Superior temporal gyrus (tissue), 1 donor: ENCODE results near the gene L1CAM.

Source experiments
- DNase-seq: peaks from one replicate; pipeline ENCODE4 v3.0.0-alpha.2; 2016; ENCODE audit errors: extremely low spot score

L1CAM gene

DNA sequence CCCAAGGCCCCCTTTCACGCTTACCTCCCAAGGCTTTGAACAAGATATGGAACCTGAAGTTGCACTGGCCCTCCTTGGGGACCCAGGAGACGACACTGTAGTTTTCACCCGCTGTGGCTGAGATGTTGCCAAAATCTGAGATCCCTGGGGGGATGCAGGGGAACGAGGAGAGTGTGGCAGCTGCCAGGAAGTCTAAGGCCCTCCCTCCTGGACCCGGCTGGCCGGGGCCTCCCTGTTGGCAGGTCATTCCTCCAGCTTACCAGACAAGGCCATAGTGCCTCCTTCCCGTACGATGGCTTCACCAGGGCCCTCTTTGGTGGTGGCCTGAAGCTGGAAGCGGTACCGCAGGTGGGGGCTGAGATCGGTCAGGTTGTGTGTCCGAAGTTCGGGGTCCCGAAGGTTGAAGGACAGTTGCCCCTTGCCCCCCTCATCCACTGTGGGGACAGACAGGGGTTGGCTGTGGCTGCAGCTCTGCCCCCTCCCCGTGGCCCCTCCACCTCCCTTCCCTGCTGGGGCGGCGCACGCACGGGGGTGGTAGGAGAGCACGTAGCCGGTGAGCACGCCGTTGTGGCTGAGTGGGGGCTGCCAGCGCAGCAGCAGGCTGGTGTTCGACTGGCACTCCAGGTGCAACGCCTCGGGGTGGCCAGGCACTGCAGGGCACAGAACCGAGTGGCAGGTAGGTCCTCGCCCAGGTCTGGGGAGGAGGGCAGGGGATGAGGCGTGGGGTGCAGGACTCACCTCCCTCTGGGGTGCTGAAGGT, 21.2 kb downstream of the L1CAM start:
- DNase-seq = no peak

DNA sequence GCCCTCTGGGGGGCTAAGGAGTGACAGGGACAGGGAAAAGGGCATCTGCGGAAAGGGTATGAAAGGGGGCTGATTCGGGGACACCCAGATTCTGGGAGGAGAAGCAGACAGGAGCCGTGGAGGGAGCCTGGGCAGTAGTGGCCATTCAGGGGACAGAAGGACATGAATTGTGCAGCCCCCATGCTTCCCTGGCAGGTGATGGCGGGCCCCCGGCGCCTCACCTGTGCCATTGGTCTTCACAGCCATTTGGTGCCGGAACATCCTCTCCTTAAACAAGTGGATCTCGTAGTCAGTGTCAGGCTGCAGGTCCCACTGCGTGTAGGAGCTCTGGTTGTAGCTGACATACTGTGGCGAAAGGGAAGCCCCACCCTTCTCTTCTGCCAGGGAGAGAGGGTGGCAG, 21.9 kb downstream of the L1CAM start:
- DNase-seq = no peak

DNA sequence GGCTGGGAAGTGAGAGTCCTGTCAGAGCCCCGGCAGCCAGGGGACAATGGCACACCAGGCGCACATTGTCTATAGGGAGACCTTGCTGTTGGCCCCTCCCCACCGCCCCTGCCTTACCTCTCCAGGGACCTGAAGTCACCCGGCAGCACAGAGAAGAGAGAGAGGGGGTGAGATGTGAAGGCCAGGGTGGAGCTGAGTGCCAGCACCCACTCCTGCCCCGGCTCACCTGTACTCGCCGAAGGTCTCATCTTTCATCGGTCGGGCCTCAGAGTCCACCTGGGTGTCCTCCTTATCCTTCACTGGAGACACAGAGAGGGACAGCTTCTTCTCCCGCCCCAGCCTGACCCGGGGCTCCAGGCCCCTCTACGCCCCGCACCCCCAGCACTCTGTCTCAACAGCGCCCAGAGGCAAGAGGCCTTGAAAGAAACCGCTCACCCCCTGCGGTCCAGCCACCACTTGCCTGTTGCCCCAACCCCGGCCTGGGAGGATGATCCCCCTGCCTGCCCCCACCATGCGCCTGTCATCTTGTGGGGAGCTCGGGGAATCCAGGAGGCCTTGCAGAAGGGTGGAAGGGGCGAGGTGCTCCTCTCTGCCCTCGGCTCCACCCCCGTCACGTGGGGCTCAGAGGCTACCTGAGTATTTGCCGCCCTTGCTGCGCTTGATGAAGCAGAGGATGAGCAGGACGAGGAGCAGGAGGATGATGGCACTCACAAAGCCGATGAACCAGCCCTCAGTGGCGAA, 22.6 kb downstream of the L1CAM start:
- DNase-seq = no peak

DNA sequence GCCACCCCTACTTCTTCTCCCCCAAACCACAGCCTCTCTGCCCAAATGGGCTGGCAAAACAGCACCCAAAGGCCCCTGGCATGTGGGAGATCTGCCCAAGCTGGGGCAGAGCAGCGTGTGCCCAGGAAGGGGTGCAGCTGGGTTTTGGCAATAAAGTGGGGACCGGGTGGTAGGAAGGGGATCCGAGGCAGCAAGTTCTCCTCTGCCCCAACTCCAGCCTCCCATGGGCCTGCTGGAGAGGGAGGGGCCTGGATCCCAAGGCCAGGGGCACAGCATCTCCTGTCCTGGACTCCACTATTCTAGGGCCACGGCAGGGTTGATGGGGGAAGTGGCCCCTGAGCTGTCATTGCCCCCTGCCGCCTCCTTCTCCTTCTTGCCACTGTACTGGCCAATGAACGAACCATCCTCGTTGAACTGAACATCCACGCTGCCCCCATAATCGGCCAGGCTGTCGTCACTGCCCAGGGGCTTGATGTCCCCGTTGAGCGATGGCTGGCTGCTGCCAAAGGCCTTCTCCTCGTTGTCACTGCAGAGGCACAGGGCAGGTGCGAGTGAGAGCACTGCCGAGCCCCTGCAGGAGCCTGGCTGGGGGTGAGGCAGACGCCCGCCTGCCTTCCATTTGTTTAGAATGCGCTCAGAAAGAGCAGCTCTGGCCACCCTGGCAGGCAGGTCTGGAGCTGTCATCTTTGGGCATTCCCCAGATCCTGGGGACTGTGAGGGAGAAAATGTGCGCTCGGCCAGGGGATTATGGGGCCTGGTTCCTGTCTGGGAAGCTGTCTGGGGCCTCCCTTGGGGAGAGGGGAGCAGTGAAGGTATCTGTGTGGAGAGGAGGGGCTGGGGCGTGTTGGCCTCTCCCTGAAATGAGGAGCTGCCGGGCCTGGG, 23.4 kb downstream of the L1CAM start:
- no peak for DNase-seq

DNA sequence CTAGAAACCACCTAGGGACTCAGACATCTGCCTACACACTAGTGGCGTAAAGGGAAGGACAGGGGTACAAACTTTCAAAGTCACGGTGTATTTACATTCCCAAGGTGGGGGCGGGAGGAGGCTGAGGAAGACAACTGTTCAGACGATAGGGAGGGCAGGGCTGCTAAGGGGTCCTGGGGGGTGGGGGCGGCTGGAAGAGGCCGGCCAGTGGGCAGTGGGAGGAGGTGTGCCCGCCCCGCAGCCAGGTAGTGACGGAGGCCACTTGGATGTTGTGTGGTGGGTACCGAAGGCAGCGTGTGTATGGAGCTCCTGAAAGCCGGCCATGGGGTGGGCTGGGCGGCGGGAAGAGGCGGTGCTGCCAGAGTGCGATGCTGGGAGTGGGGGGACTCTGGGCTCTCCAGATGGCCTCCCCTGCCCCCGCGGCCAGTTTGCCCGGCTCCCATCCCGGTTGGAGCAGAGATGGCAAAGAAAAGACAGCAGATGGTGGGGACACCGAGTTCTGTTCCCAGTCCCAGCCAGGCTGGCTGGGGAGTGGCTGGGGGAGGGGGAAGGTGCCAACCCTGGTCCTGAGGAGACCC, 24.2 kb downstream of the L1CAM start:
- no peak for DNase-seq

DNA sequence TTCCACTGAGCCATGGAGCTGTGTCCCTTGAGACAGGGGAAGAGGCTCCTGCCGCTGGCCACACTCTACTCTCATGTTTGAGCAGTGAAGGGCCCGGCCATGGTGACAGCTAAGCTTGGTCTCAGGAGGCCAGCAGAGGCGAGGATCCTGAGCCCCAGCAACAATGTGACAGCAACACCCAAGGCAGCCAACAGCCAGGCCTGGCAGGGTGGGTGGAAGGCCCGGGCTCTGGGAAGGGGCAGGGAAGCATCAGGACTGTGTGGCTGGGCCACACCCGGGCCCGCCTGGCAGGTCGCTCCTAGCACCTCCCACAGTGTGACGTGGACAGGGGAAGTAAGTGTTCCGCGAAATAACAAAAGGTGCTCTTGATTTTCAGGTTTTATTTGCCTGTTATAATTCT, 24.8 kb downstream of the L1CAM start:
- no peak for DNase-seq

DNA sequence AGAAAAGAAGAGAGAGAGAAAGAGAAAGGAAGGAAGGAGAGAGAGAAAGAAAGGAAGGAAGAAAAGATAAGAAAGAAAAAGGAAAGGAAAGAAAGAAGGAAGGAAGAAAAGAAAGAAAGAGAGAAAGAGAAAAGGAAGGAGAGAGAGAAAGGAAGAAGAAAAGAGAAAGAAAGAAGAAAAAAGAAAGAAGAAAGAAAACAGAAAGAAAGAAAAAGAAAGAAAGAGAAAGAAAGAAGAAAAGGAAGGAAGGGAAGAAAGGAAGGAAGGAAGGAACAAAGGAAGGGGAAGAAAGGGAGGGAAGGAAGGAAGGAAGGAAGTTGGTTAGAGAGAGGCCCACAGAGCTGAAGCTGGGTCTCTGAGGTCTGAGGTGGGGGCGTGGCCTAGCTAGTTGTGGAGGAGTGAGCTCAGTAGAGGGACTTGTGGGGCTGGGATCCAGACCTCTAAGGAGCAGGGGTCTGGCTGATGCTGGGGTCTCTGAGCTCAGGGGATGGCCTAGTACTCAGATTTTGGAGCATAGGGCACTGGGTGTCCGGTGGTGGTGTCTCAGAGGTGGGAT, 28.5 kb downstream of the L1CAM start:
- no peak for DNase-seq

DNA sequence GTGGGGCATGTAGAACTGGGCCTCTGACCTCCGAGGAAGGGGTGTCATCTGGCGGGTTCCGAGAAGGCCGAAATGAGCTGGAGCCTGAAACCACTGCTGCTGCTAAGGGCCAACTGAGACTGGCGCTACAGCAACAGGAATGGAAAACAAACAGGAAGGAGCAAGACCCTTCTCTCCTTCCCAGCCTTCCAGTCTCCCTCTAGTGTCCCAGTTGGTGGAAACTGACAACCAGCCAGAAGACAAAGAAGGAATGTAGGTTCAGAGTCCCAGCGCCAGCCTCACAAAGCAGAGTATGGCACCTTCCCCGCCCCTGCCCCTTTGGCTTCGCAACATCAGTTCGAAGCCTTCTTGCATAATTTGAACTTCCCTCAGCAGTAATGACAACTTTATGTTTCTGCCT, 31.3 kb downstream of the L1CAM start:
- no peak for DNase-seq

DNA sequence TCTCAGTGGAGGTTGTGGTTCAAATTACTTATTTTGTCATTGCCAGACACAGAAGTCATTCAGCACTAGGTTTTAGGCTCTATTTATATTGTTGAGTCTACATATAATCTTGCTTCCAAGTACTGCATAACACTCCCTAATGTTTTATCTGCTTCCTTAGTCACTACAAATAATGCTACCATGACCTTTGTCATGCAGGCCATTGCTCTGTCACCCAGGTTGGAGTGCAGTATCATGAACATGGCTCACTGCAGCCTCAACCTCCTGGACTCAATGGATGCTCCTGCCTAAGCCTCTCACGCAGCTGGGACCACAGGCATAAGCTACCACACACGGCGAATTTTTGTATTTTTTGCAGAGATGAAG, 32.1 kb downstream of the L1CAM start:
- DNase-seq = no peak

DNA sequence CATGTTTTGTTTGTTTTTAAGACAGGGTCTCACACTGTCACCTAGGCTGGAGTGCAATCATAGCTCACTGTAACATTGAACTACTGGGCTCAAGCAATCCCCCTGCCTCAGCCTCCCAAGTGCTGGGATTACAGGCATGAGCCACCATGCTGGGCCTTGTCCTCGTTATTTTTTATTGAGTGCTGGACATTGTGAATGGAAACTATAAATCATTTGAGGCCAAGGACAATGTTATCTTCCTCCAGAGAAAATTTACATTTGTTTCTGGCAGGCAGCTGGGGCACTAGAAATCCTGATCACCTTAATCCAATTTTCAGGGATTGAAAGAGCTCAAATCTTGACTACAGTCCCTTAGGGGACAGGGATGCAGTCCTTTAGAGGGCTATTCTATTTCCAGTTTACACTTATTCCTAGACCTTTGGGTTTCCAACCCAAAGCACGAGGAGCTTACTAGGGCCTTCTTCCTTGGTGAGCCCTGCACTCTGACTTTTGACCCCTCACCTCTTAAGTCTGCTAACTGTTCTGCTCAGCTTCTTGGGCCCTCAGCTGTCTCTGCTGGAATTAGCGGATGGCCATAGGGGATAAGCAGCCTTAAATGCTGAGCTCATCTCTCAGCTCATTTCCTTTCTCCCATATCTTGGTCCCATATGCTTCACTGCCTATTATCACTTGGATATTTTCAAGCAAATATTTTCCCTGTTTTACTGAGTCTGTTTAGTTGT, 32.6 kb downstream of the L1CAM start:
- DNase-seq = no peak

DNA sequence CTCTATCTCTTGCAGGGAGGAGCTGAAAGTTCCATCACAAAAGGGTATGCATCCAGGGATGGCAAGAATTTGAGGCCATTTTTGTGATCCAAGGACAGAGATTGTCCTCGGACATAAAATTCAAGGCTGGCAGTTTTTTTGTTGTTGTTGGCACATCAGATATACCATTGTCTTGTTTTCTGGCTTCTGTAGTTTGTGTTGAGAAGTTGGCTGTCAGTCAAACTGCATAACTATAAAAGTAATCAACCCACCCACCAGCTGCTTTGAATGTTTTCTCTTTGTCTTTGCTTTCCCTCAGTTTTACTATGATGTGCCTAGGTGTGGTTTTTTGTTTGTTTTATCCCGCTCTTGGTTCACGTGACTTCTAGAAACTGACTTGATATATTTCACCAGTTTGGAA, 34.0 kb downstream of the L1CAM start:
- DNase-seq = no peak

DNA sequence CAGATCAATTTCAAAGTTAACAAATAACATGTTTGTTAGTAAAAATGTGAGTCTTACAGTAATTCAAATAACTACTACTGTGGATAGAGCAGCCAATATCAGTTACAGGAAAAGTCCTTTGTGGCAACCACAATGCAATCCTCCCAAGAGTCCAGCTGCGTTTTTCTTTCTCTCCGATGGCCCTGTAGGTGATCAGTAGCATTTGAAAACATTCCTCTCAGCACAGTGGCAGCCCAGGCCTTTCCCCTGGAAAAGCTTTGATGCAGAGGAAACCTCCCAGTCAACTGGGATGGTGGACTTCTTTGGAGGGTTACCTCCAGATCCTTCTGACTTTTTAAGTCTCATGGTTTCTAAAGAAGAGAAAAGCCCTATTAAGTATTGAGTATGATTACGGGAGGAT, 37.6 kb downstream of the L1CAM start:
- no peak for DNase-seq

DNA sequence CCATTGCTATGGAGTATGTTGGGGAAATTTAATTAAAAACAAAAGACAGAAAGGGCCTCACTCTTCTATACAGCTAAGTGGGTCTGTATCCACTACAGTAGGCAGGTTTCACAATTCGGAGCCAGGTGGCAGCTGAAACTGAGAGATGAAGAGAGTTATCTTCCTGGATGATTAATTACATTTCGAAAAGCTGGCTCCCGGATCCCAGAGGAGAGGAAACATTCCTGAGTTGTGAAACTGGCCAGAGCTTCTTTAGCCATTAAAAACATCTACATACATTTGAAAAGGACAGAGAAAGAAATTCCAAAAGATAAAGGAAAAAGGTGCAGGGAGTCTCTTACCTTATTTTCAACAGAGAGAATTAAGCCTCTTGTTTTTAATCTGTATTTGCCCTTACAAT, 40.1 kb downstream of the L1CAM start:
- DNase-seq = no peak

DNA sequence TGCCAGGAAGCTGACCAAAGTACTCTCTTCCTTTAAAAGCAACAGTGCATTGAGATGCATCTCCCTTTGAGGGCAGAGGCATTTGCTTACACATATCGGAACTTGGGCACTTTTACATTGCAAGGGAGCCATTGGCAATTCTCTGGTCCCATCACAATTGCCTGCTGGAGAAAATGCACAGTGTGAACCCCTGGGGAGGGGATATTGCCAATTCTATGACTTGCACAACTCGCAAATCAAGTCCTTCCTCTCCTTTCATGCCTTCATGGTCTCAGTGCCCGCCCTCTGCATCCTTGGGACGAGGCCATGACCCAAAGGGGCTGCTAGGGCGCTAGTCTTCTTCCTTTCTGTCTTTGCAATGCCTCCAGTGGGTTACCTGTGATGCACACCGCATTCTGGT, 40.8 kb downstream of the L1CAM start:
- no peak for DNase-seq

DNA sequence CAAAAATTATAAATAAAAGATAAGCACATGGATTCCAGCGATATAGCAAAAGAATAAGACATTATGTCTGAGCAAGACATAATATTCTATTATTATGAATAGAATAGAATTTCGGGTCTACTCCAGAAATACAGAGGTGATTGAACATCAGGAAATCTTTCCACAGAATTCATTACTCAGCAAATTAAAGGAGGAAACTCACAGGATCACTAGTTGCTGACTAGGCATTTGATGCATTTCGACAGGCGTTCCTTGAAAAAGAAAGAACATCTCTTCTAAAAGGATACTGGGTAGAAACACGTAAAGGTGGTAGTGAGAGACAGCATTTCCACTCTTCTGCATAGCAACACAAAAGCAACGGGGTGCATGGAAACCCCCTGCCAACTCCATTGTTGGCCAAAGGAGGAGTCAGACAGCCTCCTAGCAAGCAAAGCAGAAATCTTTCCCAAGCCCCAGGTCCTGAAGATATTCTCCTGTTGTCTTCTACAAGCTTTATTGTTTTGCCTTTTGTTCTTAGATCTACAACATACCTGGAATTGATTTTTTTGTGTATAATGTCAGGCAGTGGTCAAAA, 41.4 kb downstream of the L1CAM start:
- no peak for DNase-seq

DNA sequence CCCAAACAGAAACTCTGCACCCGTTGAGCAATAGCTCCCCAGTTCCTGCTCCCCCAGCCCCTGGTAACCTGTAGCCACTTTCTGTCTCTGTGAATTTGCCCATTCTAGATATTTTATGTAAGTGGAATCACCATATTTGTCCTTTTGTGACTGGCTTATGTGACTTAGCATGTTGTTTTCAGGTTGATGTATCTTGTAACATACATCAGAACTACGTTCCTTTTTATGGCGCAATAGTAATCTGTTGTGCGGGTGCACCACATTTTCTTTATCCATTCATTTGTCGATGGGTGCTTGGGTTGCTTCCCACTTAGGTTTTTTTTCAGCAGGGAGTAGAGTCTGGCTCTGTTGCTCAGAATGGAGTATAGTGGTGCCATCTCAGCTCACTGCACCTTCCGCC, 49.1 kb downstream of the L1CAM start:
- no peak for DNase-seq

DNA sequence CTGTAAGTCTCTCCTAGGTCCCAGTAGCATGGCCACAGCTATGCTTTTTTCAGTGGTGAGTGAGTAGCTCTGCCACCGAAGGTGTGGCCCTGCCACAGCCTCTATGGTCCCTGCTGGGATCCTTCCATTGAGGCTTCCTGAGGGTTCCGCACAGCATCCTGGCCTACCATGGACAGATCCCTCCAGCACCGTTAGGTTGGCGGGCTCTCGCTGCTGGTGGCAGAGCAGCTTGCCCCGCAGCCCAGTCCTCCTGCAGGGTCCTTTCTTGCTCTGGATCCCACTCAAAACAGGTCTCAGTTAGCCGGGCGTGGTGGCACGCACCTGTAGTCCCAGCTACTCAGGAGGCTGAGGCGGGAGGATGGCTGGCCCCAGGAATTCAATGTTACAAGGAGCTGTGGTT, 53.2 kb downstream of the L1CAM start:
- no peak for DNase-seq

DNA sequence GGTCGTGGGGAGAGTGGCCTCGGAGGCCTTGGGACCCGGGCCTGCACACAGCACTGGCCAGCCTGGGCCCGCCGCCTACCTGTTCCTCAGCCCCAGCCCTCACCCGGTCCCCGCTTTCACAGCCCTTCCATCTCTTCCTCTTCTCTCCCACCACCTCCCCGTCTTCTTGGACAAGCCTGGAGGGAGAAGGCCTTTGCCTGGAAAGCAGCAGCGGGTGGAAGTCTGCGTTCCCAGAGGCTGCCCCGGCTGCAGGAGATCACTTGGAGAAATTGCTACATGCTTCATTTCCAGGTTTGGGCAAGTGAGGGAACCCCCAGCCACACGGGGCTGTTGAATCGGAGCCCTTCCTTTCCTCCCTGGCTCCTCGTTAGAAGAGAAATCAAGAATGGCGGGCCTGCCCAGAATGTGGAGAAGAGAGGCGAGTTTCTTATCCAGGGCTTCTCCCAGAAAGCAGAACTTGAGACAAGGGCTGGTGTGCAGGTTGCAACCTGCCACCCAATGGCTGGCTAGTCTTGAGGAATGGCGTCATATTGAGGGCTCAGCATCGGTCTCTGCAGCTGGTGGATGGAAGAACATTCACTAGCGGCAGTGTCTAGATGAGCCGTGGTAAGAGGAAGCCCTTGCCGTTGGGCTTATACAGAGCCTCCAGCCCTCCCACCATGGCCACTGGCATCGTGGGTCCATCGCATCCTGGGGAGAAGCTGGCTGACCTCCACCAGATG, 54.4 kb downstream of the L1CAM start:
- no peak for DNase-seq

DNA sequence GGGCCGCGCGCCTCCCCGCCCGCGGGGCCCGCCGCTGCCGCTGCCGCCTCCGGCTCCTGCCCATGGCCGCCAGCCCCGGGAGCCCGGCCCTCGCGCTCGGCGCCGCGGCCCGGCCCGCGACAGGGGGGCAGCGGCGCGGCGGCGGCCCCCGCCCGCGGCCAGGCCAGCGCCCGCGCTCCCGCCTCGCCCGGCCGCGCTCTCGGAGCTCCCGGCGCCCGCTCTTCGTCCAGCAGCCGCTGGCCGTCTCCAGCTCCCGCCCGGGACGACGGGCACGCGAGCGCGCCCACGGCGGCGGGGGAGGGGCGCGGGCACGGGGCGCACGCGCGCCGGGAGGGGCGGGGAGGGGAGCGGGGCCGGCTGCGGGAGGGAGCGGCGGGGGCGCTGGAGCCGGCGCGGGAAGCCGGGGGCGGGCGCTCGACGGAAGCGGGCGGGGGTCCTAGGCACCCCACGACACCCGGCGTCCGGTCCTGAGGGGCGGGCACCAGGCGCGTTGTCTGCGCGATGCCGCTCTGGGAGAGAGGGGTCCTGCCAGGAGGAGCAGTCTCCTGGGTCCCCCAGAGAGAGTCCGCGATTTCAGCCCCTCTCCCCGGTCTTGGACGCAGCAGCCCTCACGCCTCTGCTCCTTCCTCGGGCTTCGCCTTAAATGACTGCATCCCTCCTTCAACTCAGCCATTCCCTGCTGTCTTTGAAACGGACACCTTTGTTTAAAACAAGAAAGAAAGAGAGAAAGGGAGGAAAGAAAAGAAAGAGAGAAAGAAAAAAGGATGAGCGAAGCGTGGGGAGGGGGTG, 55.1 kb downstream of the L1CAM start:
- DNase-seq = no peak
